Brain pericyte (primary cell): ENCODE measurements around the gene SLC7A7.
"Not testable (repeated sequence)": the region's sequence is repeated elsewhere in the genome, so short reads cannot be mapped to it uniquely, and the experiment has no call there.

ENCODE experiments used
- DNase-seq: peaks from one replicate; pipeline ENCODE4 v3.0.0-alpha.2; 2012; ENCODE audit warnings: low read depth, low spot score

Gene SLC7A7

GRCh38 chr14:22757972-22758650, 57.1 kb downstream of the SLC7A7 start:
- DNase-seq, result not testable (repeated sequence)

GRCh38 chr14:22753586-22753985, 61.6 kb downstream of the SLC7A7 start:
- no peak for DNase-seq

- DNase-seq, result no peak
Measured at GRCh38 chr14:22752422-22752821, 62.8 kb downstream of the SLC7A7 start.

- DNase-seq, result no peak
Measured at GRCh38 chr14:22748631-22749068, 66.6 kb downstream of the SLC7A7 start.

GRCh38 chr14:22748206-22748605, 67.0 kb downstream of the SLC7A7 start:
- no peak for DNase-seq

GRCh38 chr14:22747769-22748168, 67.5 kb downstream of the SLC7A7 start:
- no peak for DNase-seq

GRCh38 chr14:22740020-22740419, 75.2 kb downstream of the SLC7A7 start:
- no peak for DNase-seq

GRCh38 chr14:22739423-22739822, 75.8 kb downstream of the SLC7A7 start:
- no peak for DNase-seq

GRCh38 chr14:22737052-22737451, 78.2 kb downstream of the SLC7A7 start:
- no peak for DNase-seq

- not testable (repeated sequence) for DNase-seq
Measured at GRCh38 chr14:22736384-22736783, 78.9 kb downstream of the SLC7A7 start.

- DNase-seq, result no peak
Measured at GRCh38 chr14:22735096-22735495, 80.1 kb downstream of the SLC7A7 start.

GRCh38 chr14:22733829-22734228, 81.4 kb downstream of the SLC7A7 start:
- no peak for DNase-seq

GRCh38 chr14:22732062-22732461, 83.2 kb downstream of the SLC7A7 start:
- DNase-seq, result not testable (repeated sequence)

GRCh38 chr14:22726012-22726411, 89.2 kb downstream of the SLC7A7 start:
- no peak for DNase-seq

GRCh38 chr14:22725374-22725773, 89.9 kb downstream of the SLC7A7 start:
- not testable (repeated sequence) for DNase-seq

- DNase-seq, result not testable (repeated sequence)
Measured at GRCh38 chr14:22724847-22725246, 90.4 kb downstream of the SLC7A7 start.

- DNase-seq, result no peak
Measured at GRCh38 chr14:22723815-22724214, 91.4 kb downstream of the SLC7A7 start.
